GM23248 (cell line): Measurements from ENCODE around the gene EPN2.
"Not testable (repeated sequence)": the region's sequence is repeated elsewhere in the genome, so short reads cannot be mapped to it uniquely, and the experiment has no call there.

Source experiments
- EZH2 ChIP-seq: fragments of 200-600 bp; sonication (generic); IDR thresholded peaks from 2 replicates; pipeline ENCODE4 v1.6.1; 2018; ENCODE audit warnings: antibody characterized with exemption, mild to moderate bottlenecking; ENCODE audit not compliant: insufficient read depth, poor library complexity, severe bottlenecking
- EZH2phosphoT487 ChIP-seq: fragments of 200-600 bp; sonication (generic); IDR thresholded peaks from 2 replicates; pipeline ENCODE4 v1.6.1; 2018; ENCODE audit warnings: antibody characterized with exemption, moderate library complexity, mild to moderate bottlenecking, low read depth; ENCODE audit not compliant: insufficient read depth

GRCh38 chr17:19202448-19202847, 34.7 kb upstream of the EPN2 start:
- TF ChIP-seq EZH2, EZH2phosphoT487: not testable (repeated sequence)
